ENCODE data around the gene PRR12. TPM values are rescaled to one million over a fixed set of nuclear protein-coding genes. Genes with fewer than 3 reads are reported as not detected.
A peak's percentile ranks its signal among the peaks of the same experiment; 100 is the strongest.

PRR12 gene
- total and polyA plus RNA-seq, 9 of the 15 experiments (the other 6 are each of a cell fraction or from before 2014, with no cell fraction given): 0.01 to 21.1 (median 0.98) TPM

GRCh38 chr19:49599378-49600295 is 8.7 kb downstream of the PRR12 start:
- TF ChIP-seq PCBP1 (IDR thresholded peaks at IDR 0.05; ENCODE audit: low read depth, low read length, poor library complexity, severe bottlenecking): no peak
- TF ChIP-seq ELK3 (CRISPR knock-in tag; IDR thresholded peaks at IDR 0.05): no peak
- no peak for TF ChIP-seq ZNF76 (CRISPR knock-in tag; IDR thresholded peaks at IDR 0.05; ENCODE audit: borderline replicate concordance)
- no peak for TF ChIP-seq RBM14 (IDR thresholded peaks at IDR 0.05; ENCODE audit: borderline replicate concordance, insufficient read depth, low read depth, low read length)
- 94% methylated on average over 15 of the region's 26 CpGs for WGBS (ENCODE audit: insufficient coverage, low coverage, missing lambda C conversion rate)
- Histone ChIP-seq H3K36me3 (ENCODE audit: control insufficient read depth, insufficient read depth, low read length) (peaks cover 88% of the 10 kb centered on the region), H3K9me3 (replicated peaks; ENCODE audit: control insufficient read depth, insufficient read depth, low read depth, low read length) (no peaks in the 10 kb centered on the region), H4K20me1 (replicated peaks; ENCODE audit: control insufficient read depth, insufficient read depth, low read length) (0 out of 2 replicates have a peak, but pooled peaks cover 5% of the 10 kb centered on the region), H3K27me3 (ENCODE audit: control insufficient read depth in 2 of 2, insufficient read depth in 2 of 2, low read length in 2 of 2) (no peaks in the 10 kb centered on the region), H3K27ac (ENCODE audit: extremely low read depth, low read depth, low read length) (no peak overlapping the region), H3K4me3 (no peak overlapping the region), H2AFZ (ENCODE audit: low read depth, low read length) (no peak overlapping the region), H3K4me2 (ENCODE audit: insufficient read depth, low read length) (no peak overlapping the region), H3K9ac (ENCODE audit: insufficient read depth in 1 of 2, low read depth in 2 of 2, low read length in 2 of 2) (peak overlapping the region in 1 of 2 experiments; percentile 58; a peak in 2 of 4 replicates), H3K4me1 (replicated peaks in 1 of 2; ENCODE audit: control insufficient read depth in 2 of 2, insufficient read depth in 2 of 2, low read length in 2 of 2) (peaks cover 0 to 24% of the 10 kb centered on the region in 2 experiments; a peak in 2 of 5 replicates), H3K79me2 (ENCODE audit: control insufficient read depth, insufficient read depth, low read length) (peaks cover 10% of the 10 kb centered on the region; the same call in 2 of the 3 replicates), H3K9me1 (ENCODE audit: control insufficient read depth, insufficient read depth, low read length) (no peaks in the 10 kb centered on the region)
- ChIA-PET POLR2A (interaction anchor here (1.0 kb wide), 1 partner anchor 9 kb away, joined by 3 read pairs; no protein-coding TSS in a partner anchor), CTCF (ENCODE audit: low intra/inter-chr PET ratio) (no interaction called here)
- intact Hi-C loops (cut with micrococcal nuclease) (no loop called here), in situ Hi-C loops (cut with MboI) (no loop called here)
- no TSS peak for BruUV-seq (replicated peaks)
- FAIRE-seq (no peak), DNase-seq (ENCODE audit: extremely low read depth in 1 of 4, low spot score in 3 of 4) (no peak), ATAC-seq (no peak)

Data from K562 (cell line).